Activated CD4-positive, alpha-beta T cell treated with anti-CD3 and anti-CD28 coated beads, Interleukin-2, amount 50 U/mL, for 24 hours (primary cell): Measurements from ENCODE around the gene HEPHL1.

Experiments
- DNase-seq, 2 donors: peaks; one replicate each; pipeline ENCODE4 v3.0.0-alpha.2; 2020; ENCODE audit warnings: low read depth in 1 of 2, low spot score in 1 of 2

The HEPHL1 gene

DNA sequence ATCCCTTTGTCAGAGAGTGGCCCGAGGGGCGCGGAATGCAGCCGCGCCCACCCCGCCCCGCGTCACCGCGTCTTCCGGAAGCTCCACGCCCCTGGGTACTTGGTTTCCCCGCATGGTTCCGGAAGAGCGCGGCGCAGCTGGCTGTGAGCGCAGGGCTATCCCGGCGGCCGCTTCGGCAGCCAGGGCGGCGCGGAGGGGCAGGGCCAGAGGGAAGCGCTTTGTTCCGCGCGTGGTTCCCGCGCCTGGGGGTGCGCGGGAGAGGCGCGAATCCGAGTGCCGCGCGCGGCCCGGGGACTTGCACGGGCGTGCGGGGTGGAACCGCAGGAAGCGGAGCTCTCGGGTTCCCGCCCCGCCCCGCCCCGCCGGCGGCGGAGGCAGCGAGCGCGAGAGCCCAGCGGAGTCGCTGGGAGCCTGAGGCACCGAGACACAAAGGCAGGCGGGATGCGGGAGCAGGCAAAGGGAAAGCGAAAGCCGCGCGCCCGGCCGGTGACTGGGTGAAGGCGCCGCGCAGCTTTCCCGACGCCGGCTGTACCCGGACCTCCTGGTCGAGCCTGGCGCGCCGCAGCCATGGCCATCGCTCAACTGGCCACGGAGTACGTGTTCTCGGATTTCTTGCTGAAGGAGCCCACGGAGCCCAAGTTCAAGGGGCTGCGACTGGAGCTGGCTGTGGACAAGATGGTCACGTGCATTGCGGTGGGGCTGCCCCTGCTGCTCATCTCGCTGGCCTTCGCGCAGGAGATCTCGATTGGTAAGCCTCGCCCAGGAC, 107.8 kb downstream of the HEPHL1 start, which contains the start of gene PANX1:
PANX1 (plus strand) TSS at position 96 of the 766 bp plus-strand sequence; CDS start at position 568, 472 bp downstream.
- DNase-seq = peak; percentile 43 to 49

DNA sequence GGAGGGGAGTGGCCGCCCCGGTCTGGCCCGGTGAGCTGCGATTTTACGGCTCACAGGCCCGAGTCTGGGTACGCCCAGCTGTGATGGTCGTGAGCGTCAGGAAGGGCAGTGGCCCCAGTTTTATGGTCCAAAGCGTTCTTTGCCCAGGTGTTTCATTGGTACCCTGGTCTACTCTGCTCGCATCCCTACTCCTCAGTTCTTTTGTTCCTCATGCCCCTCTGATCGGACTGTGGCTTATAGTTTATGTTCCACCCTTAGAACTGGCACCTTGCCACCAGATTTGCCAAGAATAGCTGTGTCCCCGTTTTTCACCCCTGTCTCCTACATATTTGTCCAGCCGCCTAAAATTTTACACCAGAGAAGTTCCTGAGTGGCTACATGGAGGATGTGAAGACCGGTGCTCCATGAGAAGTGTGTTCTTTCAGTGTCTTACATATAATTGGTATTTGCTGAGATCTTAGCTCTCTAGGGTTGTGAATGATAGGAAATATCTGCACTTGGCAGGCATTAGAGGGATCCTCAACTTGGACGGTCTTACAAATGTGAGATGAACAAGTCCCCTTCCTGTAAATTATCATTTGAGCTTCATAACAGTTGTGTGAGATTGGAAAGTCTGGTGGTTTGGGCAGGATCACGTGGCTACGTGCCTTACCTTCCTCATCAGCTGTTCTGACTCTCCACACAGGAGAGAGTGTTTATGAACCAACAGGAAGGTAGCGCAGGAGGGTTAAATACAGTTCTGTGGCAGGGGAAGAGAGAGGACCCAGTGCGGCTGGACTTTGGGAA, 108.6 kb downstream of the HEPHL1 start:
- no peak for DNase-seq

GRCh38 chr11:94130298-94131046, 109.3 kb downstream of the HEPHL1 start:
- no peak for DNase-seq

DNA sequence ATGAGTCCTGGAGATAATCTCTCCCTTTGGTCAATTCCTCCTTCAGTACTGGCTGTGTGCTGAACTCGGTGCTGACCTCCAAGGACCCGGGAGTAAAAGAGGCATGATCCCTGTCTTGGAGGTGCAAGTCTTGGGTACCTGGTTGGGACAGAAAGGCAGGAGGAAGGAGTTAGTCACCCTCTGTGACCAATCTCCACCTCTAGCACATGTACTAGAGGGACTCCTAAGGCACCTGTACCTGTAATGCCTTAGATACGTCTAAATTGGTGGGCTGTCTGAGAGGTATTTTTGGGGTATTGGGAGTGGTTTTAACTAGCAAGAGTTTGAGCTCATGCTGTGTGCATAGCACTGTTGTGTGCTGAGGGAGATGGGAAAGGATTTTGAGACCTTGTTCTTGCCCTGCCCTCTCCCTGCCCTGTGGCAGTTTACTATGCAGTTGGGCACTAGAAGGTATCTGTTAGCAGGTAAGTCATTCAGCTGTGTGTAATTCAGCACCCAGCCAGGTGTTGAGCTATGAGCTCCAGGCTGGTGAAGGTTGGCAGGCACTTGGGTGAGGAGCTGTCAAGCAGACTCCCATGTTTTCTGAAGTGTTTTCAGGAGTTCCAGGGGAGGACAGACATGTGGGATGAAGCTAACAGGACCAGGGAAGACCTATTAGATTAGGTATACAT, 110.0 kb downstream of the HEPHL1 start:
- no peak for DNase-seq

DNA sequence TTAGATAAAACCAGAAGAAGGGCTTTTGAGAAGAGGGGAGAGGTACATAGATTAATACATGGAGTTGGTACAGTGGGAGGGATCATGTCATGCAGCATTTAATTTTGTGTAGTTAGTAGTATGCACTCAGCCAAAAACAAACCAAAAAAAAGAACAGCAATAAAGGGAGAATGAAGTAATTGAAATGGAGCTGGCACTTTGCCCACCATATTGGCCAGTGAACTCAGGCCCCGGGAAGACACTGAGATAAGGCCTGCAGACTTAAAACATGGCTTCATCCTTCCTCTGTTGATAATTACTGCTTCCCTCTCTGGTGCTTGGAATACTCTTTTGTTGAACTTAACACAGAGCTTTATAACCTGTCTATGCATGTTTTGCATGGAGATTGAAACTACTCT, 110.6 kb downstream of the HEPHL1 start:
- no peak for DNase-seq

DNA sequence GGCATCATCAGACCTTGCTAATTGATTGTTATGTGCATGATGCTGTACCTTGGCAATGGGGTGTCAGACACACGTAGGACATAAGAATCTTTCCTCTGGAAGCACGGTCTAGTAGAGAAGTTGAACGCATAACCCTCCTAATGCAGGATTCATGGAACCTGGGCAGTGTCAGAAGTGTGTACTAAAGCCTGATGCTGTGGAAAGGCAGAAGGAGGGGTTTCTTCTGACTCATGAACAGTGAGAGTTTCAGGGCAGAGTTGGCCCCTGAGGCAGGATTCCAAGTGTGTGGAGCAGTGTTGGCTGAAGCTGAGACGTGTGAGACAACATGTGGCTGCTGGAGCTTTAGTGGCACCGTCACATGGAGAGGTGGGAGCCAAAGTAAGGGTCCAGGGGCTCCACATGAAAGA, 111.0 kb downstream of the HEPHL1 start:
- DNase-seq = no peak

DNA sequence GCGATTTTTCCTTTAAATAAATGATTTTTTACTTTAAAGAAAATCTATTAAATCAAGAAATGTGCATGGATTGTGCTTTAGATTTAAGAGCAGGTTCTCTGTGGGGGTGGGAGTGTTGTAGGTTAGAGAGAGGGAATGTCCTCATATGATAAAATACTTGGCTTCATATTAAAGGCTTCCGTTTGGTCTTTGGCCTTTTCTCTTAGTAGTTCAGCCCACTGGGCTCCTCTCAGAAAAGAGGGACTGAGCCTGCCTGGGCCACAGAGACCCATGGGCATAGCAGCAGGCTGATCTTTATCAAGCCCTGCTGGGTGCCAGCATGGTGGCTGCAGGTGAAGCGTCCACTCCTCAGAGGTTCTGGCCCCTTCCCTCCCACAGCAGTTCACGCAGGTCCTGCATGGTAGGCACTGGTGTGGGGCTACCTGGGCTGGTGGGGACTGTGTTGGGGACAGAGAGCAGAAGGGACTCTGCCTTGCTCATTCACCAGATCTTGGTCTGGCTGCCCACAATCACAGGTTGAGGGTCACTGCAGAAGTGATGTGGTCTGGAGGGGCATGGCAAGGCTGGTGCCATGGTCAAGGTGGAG, 111.8 kb downstream of the HEPHL1 start:
- DNase-seq = no peak

GRCh38 chr11:94133752-94134151, 112.6 kb downstream of the HEPHL1 start:
- DNase-seq = no peak

- DNase-seq = peak in 1 of 2 donors; percentile 38
These were observed 113.7 kb downstream of the HEPHL1 start for GRCh38 chr11:94134651-94135512.

- DNase-seq = no peak
These were observed 118.3 kb downstream of the HEPHL1 start for GRCh38 chr11:94139416-94139815.

GRCh38 chr11:94140154-94140655, 119.1 kb downstream of the HEPHL1 start:
- DNase-seq = no peak

DNA sequence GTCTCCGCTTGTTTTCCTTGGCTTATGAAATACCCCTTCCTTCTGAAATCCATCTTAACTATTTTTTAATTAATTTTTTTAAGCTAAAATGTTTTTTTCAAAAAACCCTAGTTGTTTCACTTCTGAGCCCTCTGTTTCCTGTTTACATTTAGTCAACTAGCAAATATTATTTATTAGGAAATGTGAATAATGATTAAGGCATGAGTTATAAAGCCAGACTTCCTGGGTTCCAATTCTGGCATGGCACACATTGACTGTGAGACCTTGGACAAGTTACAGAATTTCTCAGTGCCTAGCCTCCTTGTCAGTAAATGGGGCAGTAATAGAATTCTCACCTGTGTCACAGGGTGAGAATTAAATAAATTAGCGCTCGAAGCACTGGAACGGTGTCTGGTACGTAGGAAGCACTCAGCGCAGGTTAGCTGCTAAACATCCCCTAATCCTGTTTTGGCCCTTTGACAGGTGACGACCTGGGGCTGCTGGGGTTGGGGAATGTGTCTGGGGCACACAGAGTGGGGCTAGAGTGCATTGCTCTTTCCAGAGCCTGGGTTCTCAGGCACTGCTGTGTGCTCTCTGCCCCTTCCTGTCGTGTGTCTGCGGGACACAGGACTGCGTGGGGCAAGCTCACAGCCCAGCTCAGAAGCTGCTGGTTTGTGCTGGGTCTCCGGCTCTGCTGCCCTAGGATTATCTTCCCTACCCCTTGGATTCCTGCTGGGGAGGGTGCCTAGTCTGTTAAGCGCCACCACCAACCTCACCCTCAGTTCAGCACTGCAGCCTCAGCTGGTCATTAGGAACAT, 120.6 kb downstream of the HEPHL1 start:
- no peak for DNase-seq

DNA sequence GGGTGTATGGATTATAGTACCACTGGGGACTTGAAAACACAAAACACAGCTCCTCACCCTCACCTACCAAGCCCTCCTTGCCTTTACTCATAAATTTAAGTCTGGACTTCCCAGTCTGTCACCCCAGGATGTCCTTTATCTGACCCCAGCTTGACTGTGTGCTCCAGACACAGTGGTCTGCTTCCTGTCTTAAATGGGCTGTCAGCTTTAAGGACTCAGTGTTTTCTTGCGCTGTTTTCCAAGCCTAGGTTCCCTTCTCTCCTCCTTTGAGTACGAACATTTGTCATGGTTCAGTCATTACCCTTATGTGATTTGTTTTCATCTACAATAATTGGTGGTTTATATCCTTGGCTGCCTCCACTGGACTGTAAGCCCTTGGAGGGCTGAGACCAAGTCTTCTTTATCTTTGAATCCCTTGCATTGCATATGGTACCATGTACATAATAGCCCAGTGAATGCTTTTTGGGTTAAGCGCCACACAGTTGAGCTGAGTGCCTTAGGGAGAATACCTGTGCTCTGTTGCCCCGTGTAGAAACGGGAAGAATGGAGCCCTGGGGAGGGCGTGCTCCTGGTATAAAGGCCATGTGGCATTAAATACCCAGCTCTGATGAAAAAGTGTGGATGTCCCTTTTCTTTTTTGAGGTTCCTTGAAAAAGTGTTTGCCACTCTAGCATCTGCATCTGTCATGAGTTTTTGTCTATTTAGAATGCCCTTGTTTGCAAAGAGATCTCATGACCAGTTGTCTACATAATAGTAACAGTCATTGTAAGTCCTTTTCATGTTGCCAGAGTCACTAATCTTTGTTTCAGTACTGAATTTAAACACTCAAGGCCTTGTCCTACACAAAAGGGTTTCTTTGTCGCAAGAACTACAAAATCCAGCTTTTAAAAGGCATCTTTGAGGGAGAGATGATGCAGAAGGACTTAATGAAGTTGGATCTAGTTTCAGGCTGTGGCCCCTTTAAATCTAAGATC, 121.4 kb downstream of the HEPHL1 start:
- no peak for DNase-seq

DNA sequence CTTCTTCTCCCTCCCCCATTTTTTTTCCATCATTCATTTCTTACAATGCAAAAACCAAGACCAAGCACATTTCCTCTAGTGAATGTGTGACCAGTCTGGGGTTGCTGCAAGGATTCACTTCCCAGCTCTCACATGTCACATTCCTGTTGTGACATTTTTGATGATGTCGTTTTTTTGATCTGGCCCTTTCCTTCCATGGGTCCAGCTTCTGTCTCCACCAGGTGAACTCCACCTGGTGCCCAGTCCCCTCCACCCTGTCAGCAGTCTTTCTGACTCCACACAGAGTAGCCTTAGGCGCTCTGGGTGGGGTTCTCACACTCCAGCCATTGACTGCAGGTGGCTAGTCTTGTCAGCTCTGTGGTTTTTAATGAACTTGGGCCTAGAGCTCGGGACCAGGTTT, 123.1 kb downstream of the HEPHL1 start:
- DNase-seq = no peak

- DNase-seq = no peak
These were observed 123.5 kb downstream of the HEPHL1 start for GRCh38 chr11:94144664-94145063.

DNA sequence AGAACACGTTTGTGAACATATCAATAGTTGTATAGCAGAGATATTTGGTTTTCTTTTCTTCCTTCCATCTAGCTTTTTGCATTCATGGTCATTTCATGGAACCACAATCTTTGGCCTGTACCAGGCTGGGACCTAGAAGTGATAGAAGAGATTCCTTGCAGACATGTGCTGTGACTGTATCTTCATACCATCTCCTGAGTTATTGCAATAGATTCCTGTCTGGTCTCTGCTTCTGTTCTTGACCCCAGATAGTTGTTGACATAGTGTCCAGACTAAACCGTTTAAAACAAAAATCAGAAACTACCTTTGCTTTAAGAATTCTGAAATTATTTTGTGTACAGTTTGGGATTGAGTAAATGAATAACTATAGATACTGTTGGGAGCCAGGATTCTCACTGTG, 124.3 kb downstream of the HEPHL1 start:
- no peak for DNase-seq

GRCh38 chr11:94145916-94146315, 124.8 kb downstream of the HEPHL1 start:
- no peak for DNase-seq

DNA sequence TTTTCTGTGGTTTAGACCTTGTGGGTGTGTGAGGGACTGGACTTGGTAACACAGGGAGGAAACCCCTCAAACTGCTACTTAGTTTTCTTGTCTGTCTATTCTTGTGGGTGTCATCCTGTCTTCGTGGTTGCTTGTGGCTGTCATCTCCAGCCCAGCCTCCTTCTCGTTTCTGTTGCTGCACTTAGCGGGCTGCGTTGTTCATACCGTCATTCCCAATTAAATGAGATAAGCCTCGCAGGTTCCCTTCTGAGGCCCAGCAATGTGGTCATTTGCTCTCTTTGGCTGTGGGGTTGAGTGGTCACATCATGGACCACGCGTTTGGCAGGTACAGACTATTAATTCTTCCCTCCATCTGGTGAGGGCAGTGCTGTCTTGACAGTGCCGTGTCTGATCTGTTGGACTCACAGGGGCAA, 126.3 kb downstream of the HEPHL1 start:
- DNase-seq = peak in 1 of 2 donors; percentile 18
